Measurements from ENCODE around the gene ATG4B. TPM values are rescaled to one million over a fixed set of nuclear protein-coding genes. Genes with fewer than 3 reads are reported as not detected.

ATG4B gene
- total RNA-seq, 2 experiments from 2014 or later: 86.5 to 89.4 TPM

GRCh38 chr2:241635756-241636155 lies 1.7 kb upstream of the ATG4B start:
- intact Hi-C loops (cut with DNase I, micrococcal nuclease): loop anchor here (2.0 to 10.0 kb wide), 6 partner anchors 17 to 1051 kb away; partner anchors contain the start of genes CAPN10 (in 1 of the 2), D2HGDH (in 1 of the 2), DTYMK (in 1 of the 2) and HDLBP (in 1 of the 2)
- Mint-ChIP-seq H3K9me3 (no peaks in the 10 kb centered on the region), H3K27me3 (no peaks in the 10 kb centered on the region), H3K4me1 (ENCODE audit: low read depth) (peaks cover 46% of the 10 kb centered on the region), H3K27ac (peak overlapping the region; percentile 79), H3K4me3 (peak overlapping the region; percentile 88), H3K36me3 (ENCODE audit: low read depth) (peaks cover 56% of the 10 kb centered on the region)
- Histone ChIP-seq H3K9me3 (ENCODE audit: control insufficient read depth in 1 of 2, insufficient read depth in 1 of 2, low read length in 2 of 2) (no peaks in the 10 kb centered on the region), H3K36me3 (ENCODE audit: insufficient read depth, low read length) (peaks cover 26% of the 10 kb centered on the region), H3K27me3 (ENCODE audit: control insufficient read depth in 1 of 2, insufficient read depth in 2 of 2, low read length in 2 of 2) (no peaks in the 10 kb centered on the region), H3K27ac (ENCODE audit: low read depth in 1 of 2, low read length in 2 of 2) (no peak overlapping the region), H3K4me1 (ENCODE audit: insufficient read depth, low read length) (peaks cover 35% of the 10 kb centered on the region), H3K4me3 (ENCODE audit: low read length) (peak overlapping the region; percentile 76)
- POLR2A ChIA-PET: interaction anchor here (1.5 to 4.2 kb wide), 2 partner anchors 18 to 51 kb away, joined by 11 to 28 read pairs; partner anchors contain the start of gene DTYMK
- ATAC-seq (ENCODE audit: poor library complexity) (no peak), DNase-seq (no peak)
- CTCF ChIA-PET: no interaction called here
- TF ChIP-seq, protein P1, sequence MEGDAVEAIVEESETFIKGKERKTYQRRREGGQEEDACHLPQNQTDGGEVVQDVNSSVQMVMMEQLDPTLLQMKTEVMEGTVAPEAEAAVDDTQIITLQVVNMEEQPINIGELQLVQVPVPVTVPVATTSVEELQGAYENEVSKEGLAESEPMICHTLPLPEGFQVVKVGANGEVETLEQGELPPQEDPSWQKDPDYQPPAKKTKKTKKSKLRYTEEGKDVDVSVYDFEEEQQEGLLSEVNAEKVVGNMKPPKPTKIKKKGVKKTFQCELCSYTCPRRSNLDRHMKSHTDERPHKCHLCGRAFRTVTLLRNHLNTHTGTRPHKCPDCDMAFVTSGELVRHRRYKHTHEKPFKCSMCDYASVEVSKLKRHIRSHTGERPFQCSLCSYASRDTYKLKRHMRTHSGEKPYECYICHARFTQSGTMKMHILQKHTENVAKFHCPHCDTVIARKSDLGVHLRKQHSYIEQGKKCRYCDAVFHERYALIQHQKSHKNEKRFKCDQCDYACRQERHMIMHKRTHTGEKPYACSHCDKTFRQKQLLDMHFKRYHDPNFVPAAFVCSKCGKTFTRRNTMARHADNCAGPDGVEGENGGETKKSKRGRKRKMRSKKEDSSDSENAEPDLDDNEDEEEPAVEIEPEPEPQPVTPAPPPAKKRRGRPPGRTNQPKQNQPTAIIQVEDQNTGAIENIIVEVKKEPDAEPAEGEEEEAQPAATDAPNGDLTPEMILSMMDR (IDR thresholded peaks at IDR 0.05): no peak

DNA sequence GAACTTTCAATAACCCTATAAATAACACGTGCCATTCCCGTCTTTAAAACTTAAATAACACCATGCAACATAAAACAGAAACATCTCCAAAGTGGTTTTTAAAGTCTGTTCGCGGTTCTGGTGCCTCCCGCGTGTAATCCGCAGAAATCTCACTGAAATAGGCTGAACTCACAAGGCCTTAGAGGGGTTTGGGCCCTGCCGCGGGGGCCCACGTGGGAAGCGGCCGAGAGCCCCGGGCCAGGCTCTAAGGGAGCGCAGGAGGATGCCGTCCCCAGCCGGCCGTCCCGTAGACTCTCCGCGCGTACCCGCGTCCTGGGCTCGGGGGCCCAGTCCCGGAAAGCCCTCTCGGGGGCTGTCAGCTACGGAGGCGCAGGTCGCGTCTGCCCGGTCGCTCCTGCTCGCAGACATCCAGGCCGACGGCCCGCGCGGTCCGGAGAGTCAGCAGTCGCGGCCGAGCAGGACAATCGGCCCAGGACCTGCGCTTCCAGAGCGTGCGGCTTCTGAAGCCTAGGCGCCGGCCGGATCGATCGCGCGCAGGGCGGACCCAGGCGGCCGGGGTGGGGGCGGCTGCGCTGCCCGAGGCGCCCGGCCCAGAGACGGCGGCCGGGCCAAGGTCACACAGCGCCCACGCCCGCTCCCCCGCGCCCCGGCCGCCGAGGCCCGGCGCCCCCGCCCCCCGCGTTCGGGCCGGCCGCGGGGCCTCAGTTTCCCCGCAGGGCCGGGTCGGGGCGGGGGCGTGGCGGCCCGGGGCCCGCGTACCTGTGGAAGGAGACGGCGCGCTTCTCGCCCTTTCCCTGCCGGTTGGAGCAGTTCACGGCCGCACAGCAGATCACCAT lies 1.1 kb upstream of the ATG4B start:
- Mint-ChIP-seq H3K9me3 (no peaks in the 10 kb centered on the region), H3K36me3 (ENCODE audit: low read depth) (peaks cover 50% of the 10 kb centered on the region), H3K4me3 (peak overlapping the region; percentile 88), H3K27me3 (no peaks in the 10 kb centered on the region), H3K27ac (peak overlapping the region; percentile 79), H3K4me1 (ENCODE audit: low read depth) (peaks cover 48% of the 10 kb centered on the region)
- peak in 8 of 14 experiments; percentile 12 to 55 (median 27) for DNase-seq
- Histone ChIP-seq H3K9me3 (ENCODE audit: control insufficient read depth in 1 of 2, insufficient read depth in 1 of 2, low read length in 2 of 2) (no peaks in the 10 kb centered on the region), H3K4me1 (ENCODE audit: insufficient read depth, low read length) (peaks cover 38% of the 10 kb centered on the region), H3K27me3 (ENCODE audit: control insufficient read depth in 1 of 2, insufficient read depth in 2 of 2, low read length in 2 of 2) (no peaks in the 10 kb centered on the region), H3K36me3 (ENCODE audit: insufficient read depth, low read length) (peaks cover 21% of the 10 kb centered on the region), H3K4me3 (ENCODE audit: low read length) (peak overlapping the region; percentile 76), H3K27ac (ENCODE audit: low read depth in 1 of 2, low read length in 2 of 2) (no peak overlapping the region)
- TF ChIP-seq, protein P1 (IDR thresholded peaks at IDR 0.05): no peak
- CTCF ChIA-PET: interaction anchor here (0.6 to 2.4 kb wide), 2 partner anchors 65 to 1611 kb away, joined by 3 to 10 read pairs; partner anchors contain the start of gene ING5
- POLR2A ChIA-PET: interaction anchor here (0.9 to 4.2 kb wide), 5 partner anchors 19 to 321 kb away, joined by 3 to 28 read pairs (median 13); partner anchors contain the start of genes DTYMK, HDLBP, ING5 and SEPTIN2
- peak; percentile 19 for ATAC-seq (ENCODE audit: poor library complexity)
- intact Hi-C loops (cut with DNase I, micrococcal nuclease): loop anchor here (1.0 to 10.0 kb wide), 7 partner anchors 18 to 1052 kb away; partner anchors contain the start of genes DTYMK (in 2 of the 2), CAPN10 (in 1 of the 2), D2HGDH (in 1 of the 2) and HDLBP (in 1 of the 2)

Data from CD4-positive, alpha-beta T cell (primary cell).